Activated T-helper 1 cell treated with Interleukin-2 at 50 U/mL for 16 hours (primary cell): ENCODE data around the gene RABAC1.
"Not testable (repeated sequence)": the region's sequence is repeated elsewhere in the genome, so short reads cannot be mapped to it uniquely, and the experiment has no call there.

Experiments used
- DNase-seq: peaks from one replicate; pipeline ENCODE4 v3.0.0-alpha.2; 2020; ENCODE audit warnings: low read depth

RABAC1 gene

DNA sequence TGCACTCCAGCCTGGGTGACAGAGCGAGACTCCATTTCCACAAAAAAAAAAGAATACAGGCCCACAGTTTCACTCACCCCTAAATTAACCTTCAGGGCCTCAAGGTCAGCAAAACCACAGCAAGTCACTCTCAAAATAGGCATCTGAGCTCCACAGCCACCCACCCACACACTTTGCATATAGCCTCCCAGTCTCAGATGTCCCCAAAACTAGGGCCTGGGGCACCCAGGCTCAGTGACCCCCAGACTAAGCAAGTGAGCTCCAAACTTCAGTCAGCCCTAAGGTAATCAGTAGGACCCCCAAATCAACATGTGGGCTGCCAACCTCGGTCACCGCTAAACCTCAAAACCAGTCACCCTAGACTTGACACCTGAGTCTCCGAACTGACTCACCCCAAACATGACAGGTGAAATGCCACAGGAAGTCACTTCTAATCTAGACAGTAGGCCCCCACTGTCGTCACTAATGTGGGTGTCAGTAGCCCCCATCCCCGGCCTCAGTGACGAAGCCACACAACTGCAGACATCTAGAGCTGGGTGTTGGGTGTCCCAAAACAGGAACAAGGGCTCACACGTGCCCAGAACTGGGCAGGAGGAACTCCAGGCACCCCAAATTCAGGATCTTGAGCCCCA, 13.9 kb downstream of the RABAC1 start:
- peak; percentile 80 for DNase-seq

DNA sequence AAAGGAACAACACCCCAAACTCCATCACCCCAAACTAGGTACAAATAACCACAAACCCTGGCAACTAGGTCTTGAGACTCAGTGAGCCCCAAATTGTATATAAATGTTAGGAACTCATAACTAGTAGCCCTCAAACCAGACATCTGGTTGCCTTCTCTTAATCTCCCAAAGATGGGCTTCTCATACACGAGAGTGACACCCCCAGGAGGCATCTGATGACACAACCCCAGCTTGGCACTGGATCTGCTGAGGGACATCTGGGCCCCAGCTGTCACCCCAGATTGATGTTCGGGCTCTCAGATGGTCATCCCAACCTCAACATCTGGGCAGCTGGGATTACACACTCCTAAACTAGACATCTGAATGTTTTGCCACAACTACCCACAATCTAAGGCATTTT, 14.8 kb downstream of the RABAC1 start:
- no peak for DNase-seq

DNA sequence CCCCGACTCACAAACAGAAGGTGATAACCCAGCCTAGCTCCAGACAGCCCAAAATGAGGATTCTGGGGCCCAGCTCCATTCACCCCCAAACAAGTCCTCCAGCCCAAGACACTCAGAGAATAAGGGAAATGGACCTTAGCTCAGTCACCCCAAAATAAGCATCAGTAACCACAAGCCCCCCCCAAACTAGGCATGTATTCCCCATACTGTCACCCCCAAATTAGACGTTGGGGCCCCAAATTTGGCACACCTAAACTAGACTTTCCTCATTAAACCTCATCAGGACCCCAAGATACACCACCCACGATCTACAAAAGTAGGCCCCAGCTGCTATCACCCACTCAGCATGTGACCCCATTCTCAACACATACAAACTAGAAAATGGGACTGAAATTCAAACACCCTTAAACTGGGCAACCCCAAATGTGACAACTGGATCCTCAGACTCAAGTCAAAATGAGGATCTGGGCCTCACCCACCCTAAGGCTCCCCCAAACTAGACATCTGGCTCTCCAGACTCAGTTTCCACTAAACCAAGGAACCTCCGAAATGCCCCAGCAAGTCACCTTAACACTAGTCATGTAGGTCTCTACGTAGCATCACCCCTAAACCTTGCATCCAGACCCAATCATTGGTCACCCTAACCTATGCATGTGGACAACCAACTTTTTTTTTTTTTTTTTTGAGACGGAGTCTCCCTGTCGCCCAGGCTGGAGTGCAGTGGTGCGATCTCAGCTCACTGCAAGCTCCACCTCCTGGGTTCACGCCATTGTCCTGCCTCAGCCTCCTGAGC, 17.5 kb downstream of the RABAC1 start:
- no peak for DNase-seq

DNA sequence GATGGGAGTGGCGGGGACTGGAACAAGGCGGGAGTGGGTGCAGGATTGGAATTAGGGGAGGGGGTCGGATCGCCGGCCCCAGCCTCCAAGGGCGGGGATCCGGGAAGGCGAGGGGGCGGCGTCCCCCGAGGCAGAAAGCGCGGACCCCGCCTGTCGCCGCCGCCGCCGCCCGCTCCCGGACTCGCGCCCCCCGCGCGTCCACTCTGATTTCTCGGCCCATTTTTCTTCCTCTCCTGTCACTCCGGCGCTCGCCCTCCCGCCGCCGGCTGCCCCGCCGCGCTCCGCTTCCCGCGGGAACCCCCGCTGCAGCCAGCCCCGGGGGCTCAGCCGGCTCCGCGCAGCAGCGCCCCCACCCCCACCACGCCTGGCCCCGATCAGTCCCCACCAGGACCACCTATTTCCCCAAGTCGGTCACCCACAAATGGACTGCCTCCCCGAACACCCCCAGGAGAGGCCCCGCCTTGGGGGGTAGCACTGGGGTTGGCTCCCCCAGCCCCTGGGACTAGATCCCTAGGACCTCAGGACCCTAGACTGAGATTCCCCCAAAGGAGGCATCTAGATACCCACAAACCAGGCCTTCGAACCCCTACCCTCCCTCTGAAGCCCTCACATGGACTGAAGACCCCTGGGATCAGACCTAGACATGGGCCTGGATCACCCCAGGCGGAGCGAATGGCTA, 18.3 kb downstream of the RABAC1 start:
- no peak for DNase-seq

DNA sequence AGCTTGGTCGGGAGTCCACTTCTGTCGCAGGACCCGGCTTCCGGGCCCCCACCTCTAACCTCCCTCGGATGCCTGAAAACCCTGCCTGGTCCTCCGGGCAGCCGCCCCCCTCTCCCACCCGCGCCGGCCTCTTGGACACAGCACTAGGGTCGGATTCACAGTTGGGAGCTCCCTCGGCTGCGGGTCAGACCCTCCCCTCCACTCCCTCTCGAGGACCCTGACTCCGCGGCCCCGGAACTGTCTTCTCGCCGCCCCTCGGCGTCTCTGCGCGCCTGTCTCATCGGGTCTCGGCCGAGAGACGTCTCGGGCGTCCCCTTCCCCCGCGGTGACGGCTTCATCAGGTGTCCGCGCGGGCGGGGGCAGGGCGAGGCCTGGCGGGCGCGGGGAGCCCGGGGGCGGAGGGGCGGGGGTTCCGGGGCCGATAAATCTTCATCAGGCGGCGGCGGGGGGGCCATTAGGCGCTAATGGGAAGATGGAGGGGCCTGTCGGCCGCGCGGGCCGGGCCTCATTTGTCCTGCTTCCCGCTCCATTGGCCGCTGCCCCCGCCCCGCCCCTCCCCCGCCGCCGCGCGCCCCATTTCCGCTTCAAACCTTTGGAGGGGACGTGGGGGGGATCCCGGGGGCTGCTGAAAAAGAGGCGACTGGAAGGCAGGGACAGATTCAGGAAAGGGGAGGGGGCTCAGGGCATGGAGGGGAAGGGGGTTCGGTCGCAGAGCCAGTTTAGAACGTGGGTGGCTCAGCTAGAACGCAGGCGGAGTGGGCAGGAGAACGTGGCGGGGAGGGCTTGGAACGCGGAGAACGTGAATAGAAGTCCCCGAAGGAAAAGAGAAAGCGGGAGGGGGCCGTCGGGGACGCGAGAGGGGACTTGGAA, 19.0 kb downstream of the RABAC1 start:
- peak; percentile 18 for DNase-seq

DNA sequence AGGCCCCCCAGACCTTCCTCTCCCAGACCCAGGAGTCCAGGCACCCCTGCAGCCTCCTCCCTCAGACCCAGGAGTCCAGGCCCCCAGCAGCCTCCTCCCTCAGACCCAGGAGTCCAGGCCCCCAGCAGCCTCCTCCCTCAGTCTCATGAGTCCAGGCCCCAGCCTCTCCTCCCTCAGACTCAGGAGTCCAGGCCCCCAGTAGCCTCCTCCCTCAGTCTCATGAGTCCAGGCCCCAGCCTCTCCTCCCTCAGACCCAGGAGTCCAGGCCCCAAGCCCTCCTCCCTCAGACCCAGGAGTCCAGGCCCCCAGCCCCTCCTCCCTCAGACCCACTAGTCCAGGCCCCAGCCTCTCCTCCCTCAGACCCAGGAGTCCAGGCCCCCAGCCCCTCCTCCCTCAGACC, 19.9 kb downstream of the RABAC1 start:
- not testable (repeated sequence) for DNase-seq

DNA sequence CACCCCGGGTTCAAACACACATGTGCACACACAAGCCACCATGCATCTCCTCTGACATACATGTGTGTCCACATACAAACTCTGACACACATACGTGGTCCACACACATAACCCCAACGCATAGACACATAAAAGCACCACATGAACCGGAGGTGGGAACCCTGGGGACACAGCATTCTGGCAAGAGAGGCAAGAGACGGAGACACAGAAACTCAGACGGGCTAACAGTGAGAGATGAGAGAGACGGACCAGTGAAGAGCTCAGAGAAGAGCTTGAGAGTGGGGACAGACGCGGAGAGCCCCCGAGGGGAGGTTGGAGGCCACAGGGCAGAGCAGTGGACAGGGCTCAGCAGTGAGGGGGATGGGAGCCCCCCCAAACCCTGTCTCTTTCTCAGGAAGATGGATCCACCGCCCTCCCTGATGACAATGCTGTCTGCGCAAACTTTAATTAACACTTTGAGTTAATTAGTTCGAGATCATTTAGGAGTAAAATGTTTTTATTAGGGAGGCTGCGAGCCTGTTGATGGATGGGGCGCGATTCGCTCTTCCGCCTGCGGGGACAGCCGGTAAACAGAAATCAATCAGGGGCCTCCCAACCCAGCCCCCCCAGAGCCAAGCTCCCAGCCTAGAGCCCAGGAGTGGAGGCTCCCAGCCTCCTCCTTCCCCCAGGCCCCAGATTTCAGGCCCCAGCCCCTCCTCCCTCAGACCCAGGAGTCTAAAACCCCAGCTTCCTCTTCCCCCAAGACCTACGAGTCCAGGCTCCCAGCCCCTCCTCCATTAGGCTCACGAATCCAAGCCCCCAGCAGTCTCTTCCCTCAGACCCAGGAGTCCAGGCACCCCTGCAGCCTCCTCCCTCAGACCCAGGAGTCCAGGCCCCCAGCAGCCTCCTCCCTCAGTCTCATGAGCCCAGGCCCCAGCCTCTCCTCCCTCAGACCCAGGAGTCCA, 21.3 kb downstream of the RABAC1 start:
- no peak for DNase-seq

DNA sequence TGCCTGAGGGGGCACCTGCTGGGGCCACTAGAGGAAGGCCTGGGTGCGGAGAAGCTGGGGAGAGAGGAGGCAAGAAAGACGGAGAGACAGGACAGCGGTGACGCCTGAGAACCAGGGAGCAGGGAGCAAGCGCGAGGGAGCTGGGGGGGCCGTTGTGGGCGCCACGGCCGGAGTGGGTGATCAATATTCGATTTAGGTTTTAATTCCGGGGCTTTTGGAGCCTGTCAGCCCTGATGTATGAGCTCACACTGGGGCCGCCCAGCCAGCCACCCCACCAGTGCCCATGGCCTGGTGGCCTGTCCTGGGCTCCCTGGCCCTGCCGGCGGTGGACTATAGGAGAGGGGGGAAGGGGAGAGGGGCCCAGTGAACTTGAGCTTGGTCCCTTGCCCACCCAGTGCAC, 22.2 kb downstream of the RABAC1 start:
- no peak for DNase-seq

DNA sequence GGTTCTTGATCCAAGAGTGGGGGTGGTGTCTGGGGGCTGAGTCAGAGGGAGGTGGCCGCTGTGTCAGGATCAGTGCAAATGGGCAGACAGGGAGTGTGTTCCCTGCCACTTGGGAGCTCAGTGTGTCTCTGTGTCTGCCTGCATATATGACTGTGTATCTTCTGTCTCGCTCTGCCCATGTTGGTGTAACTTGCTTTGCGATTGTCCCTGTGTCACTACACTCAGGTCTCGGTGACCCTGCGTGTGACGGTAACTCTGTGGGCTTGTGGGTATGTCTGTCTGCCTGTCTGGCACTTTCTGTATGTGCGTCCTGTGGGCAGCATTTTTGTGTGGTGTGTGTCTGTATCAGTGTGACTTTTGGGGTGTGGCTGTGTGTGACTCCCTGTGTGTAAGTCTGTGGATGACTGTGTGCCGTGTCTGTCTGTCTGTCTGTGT, 22.7 kb downstream of the RABAC1 start:
- no peak for DNase-seq

DNA sequence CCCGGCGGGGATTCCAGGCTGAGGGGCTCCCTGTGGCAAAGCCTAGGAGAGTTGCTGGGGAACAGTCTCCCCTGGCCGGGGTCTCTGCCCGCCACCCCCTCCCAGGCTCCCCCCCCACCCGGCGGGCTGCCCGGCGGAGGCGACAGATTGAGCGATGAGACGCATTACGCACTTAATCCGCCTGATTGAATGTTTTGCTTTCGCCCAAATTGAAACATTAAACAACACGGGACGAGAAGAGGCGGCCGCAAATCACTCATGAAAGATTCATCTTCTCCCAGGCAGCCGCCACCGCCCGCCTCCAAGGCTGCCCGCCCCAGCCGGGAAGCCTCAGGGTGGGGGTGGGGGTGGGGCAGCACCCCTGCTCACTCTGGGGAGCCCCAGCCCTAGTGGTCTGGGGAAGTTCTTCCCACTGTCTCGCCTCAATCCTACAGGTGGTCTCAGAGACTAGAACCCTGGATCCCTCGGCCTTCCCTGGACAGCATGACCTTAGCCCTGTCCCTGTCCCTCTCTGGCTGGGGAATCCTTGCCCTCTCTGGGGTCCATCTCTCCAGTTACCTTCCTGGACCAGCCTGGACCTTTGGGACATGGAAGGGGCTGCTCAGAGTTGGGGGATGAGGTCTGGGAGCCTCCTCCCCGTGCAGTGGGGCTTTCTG, 23.2 kb downstream of the RABAC1 start:
- no peak for DNase-seq

DNA sequence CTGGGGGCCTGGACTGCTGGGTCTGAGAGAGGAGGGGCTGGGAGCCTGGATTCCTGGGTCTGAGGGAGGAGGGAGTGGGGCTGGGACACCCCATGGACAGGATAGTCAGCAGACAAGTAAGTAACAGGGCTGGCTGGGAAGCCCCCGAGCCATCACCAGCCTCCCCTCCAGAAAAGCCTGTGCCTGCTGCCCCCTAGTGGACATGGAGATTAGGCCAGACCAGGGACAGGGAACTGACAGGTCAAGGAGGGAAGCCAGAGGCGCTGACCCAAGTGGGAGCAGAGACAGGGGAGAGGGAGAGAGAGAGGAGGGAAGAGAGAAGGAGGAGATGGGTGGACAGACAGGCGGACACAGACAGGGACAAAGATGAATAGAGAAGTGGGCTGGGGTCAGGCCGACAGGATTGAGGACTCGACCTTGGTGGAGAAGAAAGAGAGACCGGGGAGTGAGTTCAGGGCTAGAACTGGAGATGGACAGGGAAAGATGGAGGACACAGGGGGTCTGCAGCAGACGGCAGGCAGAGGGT, 24.2 kb downstream of the RABAC1 start:
- peak; percentile 45 for DNase-seq

DNA sequence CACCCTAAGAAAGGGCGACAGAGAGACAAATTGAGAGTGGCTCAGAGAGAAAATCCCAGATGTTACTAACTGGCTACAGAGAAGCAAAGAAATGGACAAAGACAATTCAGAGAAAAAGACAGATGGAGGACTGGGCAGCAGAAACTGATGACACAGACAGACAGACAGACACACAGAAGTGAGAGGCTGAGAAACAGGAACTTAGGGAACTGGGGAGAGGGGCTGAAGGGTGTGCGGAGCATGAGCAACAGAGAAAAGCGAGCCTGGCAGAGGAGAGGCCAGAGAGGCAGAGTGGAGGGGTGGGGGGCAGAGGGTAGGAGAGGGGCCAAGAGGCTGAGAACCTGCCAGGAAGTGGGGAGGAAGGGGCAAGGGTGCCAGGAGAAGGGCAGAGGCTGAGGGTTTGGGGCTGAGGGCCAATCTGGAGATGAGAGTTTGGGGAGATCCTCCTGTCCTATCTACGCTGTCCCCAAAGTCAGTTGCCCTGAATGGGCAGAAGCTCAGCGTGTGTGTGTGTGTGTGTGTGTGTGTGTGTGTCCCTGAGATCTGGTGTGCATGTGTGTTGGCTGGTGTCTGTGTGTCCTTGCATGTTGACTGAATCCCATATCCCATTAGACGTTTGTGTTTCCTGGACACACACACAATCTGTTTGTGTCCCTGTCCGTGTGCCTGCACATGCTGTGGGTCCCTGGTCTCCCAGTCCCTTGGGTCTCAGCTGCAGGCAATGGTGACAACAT, 25.3 kb downstream of the RABAC1 start:
- DNase-seq: no peak

DNA sequence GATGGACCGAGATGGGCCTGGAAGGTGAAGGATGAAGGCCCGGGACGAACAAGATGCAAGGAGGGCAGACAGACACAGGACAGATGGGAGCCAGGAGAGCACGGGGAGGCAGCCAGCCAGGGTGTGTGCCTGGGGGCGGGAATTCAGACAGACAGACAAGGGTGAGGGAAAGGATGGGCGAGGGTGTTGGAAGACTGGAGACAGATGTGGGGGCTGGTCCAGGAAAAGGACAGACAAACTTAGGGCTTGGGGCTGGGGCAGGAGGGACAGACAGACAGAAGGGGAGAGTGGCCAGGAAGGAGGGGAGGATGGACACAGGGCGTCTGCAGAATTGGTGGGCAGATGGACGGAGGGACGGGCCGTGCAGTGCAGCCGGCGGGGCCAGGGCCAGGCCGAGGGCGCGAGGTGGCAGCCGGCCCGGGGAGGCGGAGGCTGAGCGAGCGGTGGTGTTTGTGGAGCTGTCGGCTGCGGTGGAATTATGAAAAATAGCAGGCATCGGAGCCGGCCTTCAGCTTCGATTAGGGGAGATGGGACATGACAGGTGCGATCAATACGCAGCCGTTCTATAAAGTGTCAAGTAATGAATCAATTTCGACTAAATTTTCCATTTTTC, 26.3 kb downstream of the RABAC1 start:
- DNase-seq: no peak

DNA sequence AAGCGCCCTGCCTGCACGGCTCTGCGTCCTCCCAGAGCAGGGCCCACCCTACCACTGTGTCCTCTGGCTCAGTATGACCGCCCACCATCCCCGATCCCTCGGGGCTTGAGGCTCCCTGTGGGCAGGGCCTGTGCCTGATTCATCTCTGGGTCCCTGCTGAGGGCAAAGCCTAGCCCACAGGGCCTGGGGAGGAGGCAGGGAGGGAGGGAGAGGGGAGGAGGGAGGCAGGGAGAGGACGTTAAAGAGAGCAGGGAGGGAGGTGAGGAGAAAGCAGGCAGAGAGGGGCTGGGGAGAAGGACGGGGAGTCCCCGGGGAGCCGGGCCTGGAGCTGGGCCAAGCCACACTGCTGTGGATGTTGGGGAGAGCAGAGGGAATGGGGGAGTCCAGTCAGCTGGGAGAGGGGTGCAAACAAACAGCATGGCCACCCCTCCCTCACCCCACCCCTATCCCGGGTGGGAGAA, 26.8 kb downstream of the RABAC1 start:
- no peak for DNase-seq

DNA sequence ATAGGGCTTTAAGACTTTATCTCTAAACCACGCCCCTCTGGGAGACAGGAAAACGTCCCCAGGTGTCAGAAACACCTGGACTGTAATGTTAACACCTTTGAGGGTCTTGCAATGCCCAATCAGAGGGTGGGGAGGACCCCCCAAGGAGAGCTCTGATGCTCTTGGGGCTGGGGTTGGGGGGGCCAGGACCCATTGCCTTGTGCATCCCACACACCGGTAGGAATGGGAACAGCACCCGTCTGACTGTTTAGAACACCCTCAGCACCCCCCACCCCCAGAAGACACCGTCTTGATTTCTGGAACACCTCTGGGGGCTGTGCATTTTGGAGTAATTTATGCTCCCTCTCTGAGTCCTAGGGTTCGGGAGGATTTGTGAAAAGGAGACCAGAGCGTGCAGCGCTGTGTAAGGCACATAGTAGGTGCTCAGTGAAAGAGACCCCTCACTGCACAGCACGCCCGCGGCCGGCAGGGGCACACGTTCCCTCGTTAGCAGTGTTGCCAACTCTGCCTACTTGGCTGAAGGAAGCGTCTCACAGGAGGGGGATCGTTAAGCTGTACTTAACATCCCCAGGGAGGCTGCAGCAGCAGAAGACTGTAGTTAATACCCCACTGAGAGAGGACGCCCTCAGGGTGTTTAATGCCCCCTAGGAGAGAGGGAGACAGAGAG, 28.1 kb downstream of the RABAC1 start:
- no peak for DNase-seq

DNA sequence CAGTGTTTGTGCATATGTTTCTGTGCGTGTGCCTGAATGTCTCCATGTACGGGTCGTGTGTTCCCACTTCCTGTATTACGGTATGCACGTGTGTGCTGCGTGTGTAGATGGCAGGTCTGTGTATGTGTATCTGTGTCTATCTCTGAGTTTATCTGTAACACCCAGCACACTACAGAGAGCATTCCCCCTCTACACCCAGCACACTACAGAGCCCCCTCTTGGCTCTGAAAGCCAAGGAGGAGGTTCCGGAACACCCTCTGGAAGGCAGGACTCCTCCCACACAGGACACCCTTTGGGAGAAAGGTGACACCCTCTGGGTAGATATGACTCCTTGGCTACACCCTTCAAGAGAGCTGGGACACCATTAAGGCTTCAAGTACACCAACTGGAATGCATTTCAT, 28.8 kb downstream of the RABAC1 start:
- no peak for DNase-seq

DNA sequence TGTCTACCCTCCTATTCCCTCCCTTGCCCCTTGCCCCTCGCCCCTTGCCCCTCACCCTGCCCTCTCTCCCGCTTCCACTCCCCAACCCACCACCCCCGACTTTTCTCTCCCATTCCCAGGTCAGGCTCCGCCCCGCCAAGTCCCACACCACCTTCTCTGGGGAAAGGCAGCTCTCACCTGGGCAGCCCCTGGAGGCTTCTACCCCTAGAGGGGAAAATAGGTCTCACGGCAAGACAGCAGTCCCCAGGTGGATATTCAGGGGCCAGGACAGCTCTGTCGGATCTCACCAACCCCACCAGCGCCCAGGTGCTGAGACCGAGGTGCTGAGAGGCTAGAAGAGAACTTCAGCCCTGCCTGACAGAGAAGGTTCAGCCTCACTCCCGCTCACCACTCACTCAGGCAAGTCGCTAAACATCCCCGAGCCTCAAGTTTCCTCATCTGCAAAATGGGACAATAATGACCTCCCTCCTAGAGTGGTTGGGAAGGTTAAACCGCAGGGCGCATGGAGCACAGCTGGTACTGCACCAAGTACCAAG, 29.5 kb downstream of the RABAC1 start:
- DNase-seq: no peak
